Activated CD4-positive, alpha-beta T cell treated with anti-CD3 and anti-CD28 coated beads, Interleukin-2, amount 50 U/mL, for 24 hours (primary cell): Measurements from ENCODE around the gene REEP3.

Source experiments
- DNase-seq, 2 donors: peaks; one replicate each; pipeline ENCODE4 v3.0.0-alpha.2; 2020; ENCODE audit warnings: low read depth in 1 of 2, low spot score in 1 of 2

The REEP3 gene

DNA sequence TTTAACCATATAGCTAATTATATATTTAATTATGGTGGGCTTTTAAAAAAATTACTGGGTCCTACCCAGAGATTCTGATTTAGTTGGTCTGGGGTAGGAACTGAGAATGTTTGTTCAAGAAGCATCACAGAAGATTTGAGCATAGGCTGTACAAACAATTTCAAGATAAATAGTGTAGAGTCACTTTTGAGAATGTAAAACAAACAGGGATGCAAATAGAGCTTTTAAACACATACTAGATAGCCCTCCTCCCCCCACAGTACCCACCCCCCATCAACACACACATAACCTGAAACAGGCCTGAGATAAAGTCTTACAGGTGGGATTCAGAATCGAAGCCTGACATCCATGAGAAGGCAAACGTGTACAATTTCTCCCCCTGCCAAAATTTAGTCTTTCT lies 15.6 kb upstream of the REEP3 start:
- no peak for DNase-seq

DNA sequence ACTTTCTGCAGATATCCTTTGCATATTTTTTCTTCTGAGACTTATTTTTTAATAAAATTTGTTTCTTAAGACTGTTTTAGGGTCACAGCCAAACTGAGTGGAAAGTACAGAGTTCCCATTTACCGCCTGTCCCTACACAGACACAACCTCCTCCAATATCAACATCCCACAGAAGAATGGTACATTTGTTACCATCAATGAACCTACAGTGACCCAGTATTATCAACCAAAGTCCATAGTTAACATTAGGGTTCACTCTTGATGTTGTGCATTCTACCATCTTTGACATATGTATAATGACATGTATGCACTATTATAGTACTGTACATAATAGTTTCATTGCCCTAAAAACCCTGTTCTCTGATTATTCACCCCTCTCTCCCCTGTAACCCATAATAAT lies 14.6 kb upstream of the REEP3 start:
- no peak for DNase-seq

DNA sequence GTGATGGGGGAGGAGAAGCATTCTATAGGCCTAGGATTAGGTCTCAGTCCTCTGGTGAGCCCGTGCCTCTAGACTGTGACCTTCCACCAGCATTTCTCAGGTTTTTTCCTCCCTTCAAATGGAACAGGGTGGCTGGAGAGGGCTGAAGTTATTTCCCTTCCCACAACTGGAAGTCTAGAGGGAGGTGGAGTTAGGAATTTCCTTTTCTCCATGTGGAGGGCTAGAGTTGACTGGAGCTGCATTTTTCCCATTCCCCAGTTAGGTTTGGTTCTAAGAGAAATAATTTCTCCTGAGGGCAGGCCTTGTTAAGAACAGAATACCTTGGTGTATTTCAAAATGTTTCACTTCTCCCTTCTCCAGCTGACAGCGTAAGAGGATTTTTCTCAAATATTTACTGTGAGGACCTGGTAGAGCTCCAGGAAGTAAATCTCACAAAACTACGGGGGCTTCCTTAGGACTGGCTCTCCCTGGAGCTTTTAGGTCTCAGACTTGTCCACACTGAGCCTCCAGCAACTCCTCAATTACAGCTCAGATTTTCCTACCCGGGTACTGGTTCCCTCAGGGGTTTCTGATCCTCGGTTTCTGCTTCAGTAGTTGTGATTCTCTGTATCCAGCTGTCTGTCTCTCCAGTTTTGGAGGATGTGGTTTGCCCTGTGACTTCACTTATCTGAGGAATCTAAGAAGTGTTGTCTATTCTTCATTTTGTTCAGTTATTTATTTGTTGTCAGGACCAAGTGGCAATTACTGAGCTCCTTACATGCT lies 6.0 kb upstream of the REEP3 start:
- no peak for DNase-seq

DNA sequence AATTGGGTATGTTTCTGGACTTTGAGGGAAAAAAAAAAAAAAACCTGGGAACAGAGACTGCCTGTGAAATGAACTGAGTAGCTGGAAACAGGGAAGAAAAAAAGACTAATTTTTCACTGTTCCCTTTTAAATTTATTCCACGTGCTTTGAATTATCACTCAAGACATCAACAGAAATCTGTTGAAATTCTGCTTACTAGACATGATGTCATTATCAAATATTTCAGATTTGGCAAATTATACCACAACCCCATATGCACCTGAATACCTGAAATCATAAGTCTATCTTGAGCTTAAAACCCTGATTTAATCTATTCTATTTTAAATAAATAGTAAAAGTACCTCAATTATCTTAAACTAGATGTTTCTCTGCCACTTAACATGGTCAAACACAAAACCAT lies 5.0 kb upstream of the REEP3 start:
- DNase-seq = no peak

DNA sequence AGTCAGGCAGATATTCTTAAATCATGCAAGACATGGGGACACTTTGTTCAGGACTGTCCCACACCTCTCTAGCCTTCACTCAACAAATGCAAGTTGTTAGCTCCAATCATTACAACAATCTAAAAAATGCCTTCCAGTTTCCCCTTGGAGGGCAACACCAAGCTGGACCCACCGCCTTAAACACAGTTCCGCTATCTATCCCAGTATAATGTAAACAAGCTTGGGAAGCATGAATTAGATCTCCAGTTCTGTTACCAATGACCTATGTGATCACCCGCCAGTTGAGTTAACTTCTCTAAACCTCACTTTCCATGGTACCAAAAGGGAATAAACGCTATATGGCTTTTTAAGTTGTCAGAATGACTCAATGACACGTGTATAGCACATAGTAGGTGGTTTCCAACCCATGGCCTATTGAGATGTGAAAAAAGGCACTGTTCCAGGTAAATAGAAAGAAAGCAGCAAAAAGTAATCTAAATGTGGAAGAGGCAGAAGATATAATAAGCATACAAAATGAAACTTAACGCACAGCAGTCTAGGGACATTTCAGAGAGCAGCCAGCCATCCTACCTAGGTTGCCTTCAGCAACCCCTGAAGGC lies 2.4 kb upstream of the REEP3 start:
- DNase-seq = no peak

DNA sequence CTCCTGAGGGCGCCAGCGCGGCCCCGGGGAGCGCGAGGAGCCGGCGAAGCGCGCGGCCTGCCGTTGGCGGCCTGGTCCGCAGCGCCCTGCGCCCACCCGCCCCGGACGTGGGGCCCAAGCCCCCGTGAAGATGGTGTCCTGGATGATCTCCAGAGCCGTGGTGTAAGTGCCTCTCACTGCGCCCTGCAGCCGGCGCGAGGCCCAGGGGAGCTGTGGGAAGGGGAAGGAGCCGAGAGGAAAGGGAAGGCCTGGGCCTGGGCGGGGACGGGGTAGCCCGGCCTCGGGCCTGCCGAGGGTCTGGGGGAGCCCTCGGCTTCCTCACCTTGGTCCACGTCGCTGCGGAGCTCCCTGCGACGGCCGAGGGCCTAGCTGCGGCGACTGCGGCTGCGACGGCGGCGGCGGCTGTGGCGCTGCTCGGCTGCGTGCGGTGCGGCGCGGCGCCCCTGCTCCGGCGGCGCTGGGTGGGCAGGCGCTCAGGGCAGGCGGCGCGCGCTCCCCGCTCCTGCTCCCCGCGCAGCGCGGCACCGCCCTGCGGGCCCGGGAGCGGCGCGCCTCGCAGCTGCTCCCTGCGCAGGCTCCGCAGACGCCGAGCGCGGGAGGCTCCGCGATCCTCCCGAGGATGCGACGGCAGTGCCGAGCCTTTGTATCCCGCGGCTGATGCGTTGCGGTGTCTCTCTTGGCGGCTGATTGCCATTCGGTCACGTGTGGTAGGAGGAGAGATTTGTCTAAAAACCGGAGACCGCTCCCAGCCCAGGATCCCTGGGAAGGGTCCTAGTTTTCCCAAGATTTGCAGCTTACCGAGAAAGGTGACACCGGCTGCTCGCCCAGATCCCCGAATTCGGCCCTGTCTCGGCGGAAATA lies 445 bp downstream of the REEP3 start:
- peak; percentile 21 to 45 for DNase-seq

DNA sequence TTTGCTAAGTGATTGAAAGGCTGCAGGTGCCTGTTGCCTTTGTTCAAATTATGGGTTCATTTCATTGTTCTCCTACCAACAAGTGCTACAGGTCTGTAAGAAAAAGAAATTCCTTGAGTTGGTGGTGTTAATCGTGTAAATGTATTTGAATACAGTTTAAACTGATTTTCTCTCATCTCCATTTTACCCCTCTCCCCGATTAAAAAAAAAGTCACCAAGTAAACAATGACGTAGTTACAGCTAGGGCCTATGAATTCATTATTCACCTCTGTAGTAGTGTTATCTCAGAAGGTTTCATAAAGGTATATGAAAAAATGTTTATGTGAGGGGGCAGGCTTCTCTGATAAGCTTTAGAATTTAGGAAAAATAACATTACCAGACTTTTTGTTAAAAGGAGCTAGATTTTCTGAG lies 1.1 kb downstream of the REEP3 start:
- DNase-seq = no peak

DNA sequence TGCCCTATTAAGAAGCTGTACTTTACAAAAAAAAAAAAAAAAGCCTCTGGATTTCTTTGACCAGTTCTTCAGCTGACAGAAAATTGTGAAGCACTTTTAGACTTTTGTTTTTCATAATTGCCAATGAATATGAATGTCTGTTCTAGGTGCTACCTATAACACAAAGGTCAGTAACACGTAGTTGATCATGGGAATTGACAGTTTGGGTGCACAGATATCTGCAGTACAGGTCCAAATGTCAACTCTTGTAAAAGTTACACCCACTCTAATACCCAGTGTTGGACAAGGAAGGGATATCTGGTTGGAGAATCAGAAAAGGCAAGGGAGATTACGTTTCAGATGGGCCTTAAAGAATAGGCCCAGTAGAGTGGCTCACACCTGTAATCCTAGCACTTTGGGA lies 1.8 kb downstream of the REEP3 start:
- no peak for DNase-seq

DNA sequence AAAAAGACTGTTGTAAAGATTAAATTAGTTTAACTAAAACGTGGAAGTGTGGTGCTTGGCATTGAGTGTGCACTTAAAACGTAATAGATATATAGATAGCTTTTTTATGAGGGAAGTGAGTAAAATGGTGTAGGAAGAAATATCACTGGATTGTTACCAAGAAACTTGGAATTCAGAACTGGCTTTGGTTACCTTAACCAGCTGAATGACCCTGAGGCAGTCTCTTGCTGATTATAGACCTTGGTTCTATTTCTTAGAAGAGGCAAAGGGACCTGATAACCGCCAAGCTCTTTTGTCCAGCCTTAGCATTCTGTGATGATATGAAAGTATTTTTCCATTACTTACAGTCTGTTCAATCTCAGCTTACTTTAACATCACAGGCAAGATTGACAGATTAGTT lies 3.8 kb downstream of the REEP3 start:
- DNase-seq = no peak

DNA sequence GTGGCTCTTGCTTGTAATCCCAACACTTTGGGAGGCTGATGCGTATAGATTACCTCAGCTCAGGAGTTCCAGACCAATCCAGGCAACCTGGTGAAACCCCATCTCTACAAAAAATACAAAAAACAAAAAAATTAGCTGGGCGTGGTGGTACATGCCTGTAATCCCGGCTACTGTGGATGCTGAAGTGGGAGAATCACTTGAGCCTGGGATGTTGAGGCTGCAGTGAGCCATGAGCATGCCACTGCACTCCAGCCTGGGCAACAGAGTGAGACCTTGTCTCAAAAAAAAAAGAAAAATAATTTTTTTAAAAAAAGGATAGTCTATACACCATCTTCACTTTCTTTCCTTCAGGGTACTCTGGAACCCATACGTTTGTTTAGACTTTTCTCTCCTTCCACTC lies 6.2 kb downstream of the REEP3 start:
- no peak for DNase-seq

DNA sequence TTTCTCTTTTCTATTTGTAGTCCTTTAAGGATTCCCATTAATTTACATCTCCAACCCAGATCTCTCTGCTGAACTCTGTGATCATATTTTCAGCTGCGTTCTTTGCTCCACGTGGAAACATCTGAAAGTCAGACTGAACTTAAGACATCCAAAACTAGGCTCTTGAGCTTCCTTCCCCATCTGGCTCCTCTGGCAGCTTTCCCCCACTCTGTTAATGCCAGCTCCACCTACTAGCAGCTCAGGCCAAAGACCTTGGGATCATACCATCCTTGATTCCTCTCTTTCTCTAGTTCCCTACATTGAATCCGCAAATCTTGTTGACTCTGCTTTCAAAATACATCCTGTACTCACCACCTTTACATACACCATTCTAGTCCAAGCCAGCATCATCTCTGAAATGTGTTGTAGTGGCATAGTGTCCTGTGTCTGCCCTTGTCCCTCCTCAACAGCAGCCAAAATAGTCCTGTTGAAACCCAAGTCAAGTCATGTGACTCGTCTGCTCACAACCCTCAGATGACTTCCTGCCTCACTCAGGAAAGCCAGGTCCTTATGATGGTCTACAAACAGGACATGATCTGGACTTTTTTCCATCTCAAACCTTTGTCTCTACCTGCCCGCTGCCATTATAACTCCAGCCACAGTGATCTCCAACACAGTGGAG lies 7.0 kb downstream of the REEP3 start:
- no peak for DNase-seq

DNA sequence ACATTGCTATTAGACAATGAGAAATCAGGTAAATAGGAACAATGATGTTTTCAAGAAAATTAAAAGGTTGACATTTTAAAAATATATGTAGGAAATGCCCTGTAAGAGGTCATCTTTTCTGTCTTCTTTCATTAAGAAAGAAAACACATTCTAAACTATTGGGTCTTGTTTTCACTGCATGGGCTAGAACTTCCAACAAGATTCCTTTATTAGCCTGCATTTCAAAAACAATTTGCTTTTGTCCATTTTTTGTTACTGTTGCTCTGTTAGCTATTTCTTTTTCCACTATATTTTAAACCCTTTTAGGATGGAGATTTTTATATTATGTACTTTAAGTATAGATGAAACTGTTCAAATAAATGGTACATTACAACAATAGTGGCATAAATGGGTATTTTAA lies 9.2 kb downstream of the REEP3 start:
- no peak for DNase-seq

DNA sequence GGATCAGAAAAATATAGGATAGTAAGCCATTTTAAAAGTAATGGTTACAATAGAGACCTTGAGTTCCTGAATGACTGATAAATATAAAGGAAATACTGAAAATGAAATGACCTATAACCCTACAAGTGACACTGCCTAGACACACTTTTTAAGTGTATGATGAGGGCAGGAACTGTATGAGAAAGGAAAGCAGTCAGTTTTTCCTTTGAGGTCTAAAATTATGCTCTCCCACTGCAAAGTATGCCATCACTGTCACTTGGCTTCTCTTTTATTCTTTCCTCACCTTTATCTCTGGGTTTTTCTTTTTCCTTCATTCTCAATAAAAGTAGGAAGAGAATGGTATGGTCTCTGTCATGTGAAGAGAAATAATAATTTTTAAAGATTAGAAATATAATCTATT lies 13.5 kb downstream of the REEP3 start:
- no peak for DNase-seq

DNA sequence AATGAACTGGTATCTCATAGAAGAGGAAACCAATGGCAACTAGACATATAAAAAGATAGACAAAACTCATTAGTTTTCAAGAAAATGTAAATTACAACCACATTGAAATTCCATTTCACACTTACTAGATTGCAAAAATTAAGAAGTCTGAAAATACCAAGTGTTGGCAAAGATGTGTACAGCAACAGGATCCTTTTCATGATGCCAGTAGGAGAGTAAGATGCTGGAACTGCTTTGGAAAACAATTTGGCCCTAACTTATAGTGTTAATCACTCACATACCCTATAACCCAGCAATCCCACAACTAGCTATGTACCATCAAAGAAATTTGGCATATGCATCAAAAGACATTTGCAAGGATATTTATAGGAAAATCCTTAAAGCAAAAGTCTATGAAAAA lies 15.5 kb downstream of the REEP3 start:
- DNase-seq = no peak

DNA sequence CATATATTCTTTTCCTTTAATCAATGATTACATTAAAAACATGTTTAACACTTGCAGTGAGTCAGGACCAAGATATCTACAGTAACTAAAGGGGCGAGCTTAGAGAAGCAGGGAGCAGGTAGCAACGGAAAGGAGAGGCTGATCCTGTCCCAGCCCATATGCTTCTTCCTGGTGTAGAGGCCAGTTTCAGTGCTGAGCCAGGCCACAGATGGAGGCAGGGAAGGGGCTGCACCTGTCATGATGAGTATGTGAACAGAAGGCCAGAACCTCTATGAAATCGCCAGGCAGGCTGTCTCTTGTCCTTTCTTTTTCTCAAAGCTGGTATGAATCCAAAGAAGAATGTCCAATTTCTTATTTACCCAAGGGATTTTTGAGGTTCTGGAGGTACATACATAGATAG lies 16.3 kb downstream of the REEP3 start:
- no peak for DNase-seq

DNA sequence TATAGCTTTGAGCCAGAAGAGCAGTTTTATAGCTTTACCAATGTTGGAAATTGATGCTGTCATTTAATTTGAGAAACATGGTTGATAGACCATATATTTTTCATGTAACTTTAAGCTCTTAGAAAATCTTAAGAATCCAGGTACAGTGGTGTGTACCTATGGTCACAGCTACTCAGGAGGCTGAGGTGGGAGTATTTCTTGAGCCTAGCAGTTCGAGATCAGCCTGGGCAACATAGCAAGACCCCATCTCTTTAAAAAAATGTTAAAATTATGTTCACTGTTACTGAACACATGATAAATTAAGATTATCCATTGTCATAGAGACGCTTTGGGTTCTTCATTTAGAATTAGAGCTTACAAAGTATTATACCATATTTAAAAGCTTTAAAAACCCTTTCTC lies 18.2 kb downstream of the REEP3 start:
- DNase-seq = no peak

DNA sequence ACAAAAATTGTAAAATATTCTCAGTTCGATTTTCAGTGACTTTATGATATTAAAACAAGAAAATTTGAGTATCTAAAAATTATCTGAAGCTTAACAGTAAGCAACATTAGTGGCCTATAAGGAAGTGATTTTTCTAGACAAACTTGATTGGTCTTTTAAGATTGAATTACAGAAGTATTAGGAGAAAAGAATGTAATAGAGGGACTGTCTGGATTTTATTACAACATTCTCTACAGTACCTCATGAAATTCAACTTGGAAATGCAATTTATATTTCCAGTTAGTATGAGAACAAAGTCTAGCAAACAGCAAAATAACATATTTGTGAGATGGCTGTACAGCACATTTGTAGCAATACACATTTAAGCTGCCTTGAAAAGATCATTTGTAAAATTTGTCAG lies 18.8 kb downstream of the REEP3 start:
- no peak for DNase-seq

DNA sequence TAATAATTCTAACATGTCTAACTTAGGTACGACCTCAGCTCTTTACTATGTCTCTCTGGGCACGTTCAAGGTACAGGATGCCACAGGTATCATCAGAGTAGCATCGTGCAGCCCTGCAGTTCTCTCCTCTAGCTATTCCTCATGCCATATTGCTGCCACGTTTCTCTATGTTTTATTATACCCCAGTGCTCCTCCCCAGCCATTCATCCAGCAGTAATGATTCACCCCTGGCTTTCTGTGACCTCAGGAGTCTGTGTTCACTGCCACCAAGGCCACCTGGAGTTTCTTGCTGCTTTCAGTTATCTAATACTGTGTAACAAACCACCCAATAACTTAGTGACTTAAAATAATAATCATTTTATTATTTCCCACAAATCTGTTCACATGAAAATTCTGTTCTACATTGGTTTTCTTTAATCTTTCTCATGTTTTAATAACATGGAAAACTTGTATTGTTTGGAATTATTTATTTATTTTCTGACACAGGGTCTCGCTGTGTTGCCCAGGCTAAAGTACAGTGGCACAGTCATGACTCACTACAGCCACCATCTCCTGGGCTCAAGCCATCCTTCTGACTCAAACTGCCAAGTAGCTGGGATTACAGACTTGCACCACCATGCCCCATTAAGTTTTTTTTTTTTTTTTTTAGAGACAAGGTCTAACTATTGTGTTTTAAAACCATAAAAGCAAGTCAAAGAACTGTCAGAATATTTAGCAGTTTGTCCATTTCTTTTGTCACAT lies 21.8 kb downstream of the REEP3 start:
- no peak for DNase-seq

DNA sequence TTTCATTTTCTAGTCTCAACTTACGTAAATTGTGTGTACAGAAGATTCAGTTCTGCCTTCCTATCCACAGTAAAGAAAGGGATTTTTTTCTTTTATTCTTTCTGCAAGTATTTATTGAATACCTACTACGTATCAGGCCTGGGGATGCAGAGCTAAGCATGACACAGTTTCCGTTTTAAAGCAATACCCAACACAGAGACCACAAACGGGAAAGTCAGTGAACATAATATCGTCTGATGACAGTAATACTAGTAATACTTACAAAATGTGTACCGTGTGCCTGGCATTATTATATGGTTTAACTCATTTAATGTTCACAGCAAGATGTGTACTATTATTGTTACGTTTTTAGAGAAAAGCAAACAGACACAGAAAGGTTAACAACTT lies 22.4 kb downstream of the REEP3 start:
- DNase-seq = no peak

DNA sequence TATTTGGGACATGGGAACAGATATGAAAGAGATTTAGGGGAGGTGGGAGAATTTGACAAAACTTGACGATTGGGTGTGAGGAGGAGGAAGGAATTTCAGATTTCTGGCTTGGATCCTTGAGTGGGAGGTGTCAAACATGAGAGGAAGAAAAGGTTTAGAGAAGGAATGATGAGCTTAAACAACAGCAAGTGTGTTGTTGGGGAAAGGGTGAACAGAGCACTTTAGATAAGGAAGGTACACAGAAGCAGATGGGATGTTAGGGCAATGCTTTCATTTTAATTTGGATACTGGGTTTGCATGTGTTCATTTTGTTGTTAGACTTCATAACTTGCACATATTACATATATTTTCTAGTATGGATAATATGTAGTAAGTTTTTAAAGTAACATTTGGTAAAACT lies 23.2 kb downstream of the REEP3 start:
- no peak for DNase-seq
